GM19468 (cell line): Measurements from ENCODE around the gene SH3BP1.
"Not testable (repeated sequence)": the region's sequence is repeated elsewhere in the genome, so short reads cannot be mapped to it uniquely, and the experiment has no call there.

Source experiments
- ATAC-seq: cut with Tn5 transposase; IDR thresholded peaks from one replicate; pipeline ENCODE4 v1.9.1; 2021; ENCODE audit warnings: mild to moderate bottlenecking, moderate library complexity, moderate number of reproducible peaks; ENCODE audit not compliant: unreplicated experiment; ENCODE audit errors: extremely low read depth

Gene SH3BP1

GRCh38 chr22:37656583-37656982, 17.1 kb downstream of the SH3BP1 start:
- not testable (repeated sequence) for ATAC-seq

DNA sequence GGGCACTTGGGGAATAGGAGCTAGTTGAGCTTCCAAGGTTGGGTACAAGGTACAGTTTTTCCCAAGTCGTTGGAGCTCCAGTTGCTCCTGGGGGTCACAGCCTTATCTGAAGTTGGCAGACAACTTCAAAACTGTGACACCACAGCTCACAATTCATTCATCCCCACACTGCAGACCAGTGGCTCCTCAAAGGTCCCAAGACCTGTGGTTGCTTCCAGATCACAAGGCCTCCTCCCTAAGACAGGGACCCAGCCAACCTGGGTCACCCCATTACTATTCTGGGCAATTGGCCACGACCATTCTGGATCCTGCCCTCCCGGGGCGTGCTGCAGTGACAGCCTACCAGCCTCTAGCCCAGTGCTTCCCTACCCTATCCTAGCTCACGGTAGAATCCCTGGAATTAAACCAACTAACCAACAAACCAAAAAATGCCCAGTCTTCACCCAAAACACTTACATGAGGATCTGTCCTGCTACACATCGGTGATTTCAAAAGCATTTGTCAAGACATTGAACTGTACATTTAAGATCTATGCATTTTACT, 18.2 kb downstream of the SH3BP1 start:
- no peak for ATAC-seq

GRCh38 chr22:37658133-37659065, 18.9 kb downstream of the SH3BP1 start, which contains the start of gene PDXP:
TSS of gene PDXP (plus strand) at chr22:37658723. CDS start at chr22:37658783, 60 bp downstream.
- peak; percentile 79 for ATAC-seq

- ATAC-seq = no peak
Measured at GRCh38 chr22:37659066-37659896, 19.8 kb downstream of the SH3BP1 start.

DNA sequence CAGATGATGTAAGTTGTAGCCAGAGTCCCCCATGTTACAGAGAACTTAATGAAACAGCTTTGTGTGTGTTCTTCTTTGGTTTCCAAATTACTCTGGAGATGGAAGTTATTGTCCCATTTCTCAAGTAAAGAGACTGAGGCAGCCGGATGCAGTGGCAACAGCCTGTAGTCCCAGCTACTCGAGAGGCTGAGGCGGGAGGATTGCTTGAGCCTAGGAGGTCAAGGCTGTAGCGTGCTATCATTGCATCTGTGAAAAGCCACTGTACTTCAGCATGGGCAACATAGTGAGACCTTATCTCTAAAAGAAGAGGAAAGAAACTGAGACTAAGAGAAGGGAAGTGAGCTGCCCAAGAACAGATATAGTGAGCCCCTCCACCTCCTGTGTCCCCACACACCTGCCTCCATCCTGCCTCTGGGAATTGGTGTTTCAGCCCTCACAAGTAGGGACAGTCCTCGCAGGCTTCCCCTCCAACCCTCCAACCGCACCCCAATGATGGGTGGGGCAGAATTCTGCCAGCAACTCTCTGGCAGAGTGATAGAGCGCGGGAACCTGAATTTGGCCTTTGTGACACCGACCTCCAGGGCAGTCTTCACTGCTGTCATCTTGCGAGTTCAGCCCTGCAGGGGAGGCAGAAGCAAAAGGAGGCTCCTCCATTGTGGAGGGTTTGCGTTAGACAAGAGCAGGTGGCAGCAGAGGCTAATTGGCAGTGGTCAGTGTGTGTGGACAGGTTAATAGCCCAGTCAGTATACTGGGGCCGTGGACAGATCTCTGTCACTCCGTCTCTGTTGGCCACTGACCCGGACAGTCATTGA, 20.6 kb downstream of the SH3BP1 start:
- ATAC-seq = no peak

DNA sequence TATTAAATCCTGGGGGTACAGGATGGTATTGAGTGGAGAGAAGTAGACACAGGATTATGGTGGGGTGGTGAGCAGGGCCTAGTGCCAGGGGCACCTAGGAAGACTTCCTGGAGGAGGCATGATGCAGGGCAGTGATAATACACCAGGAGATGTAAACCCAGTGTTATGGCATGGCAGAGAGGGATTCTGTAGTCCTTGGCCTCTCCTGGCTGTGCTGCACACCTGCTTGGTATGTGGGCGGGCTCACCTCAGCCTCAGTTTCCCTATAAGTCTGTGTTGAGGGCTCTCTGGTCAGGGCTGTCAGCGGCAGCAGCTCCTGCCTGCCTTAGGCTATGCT, 21.2 kb downstream of the SH3BP1 start:
- ATAC-seq = no peak

DNA sequence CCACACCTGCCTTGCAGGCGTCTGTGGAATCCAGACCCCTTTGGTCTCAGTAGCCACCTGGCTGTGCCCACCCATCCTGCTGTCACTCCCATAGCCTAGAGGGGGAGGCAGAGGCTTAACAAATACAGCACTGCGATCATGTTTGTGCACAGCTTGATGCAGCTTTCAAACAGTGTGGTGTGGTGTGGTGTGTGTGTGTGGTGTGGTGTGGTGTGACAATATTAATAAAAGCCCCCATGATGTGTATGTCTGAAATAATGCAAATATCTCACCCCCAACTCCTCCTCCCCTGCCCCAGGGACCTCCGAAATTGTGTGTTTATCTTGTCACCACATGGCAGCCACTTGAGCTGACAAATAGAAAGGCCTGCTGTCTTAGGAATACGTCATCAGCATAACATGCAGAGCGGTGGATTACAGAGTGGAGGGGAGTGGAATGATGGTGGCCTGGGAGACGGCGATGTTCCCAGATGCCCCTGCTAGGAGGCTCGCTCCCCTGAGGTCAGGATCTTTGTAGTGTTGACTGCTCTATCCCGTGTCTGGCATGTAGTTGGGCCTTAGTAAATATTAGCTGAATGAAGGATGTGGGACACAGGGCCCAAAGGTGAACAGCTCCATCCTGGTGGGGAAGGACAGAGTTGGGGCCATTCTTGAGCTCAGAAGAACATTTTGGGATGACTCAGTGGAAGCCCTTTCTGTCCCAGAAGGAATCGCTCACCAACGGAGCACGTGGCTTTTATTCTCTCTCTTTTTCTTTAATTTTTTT, 21.9 kb downstream of the SH3BP1 start:
- no peak for ATAC-seq

GRCh38 chr22:37662039-37662438, 22.6 kb downstream of the SH3BP1 start:
- no peak for ATAC-seq

DNA sequence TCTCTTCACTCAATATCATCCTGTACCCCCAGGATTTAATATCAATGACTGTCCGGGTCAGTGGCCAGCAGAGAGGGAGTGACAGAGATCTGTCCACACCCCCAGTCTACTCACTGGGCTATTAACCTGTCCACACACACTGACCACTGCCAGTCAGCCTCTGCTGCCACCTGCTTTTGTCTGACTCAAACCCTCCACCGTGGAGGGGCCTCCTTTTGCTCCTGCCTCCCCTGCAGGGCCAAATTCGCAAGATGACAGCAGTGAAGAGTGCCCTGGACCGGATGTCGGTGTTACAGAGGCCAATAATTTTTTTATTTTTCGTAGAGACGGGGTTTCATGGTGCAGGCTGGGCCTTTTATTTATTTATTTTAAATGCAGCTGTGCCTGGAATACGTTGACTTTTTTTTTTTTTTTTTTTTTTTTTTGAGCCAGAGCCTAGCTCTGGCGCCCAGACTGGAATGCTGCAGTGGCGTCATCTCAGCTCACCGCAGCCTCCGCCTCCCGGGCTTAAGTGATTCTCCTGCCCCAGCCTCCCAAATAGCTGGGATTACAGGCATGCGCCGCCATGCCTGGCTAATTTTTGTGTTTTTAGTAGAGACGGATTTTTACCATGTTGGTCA, 24.2 kb downstream of the SH3BP1 start:
- no peak for ATAC-seq

- ATAC-seq = no peak
Measured at GRCh38 chr22:37664249-37665101, 25.0 kb downstream of the SH3BP1 start.

DNA sequence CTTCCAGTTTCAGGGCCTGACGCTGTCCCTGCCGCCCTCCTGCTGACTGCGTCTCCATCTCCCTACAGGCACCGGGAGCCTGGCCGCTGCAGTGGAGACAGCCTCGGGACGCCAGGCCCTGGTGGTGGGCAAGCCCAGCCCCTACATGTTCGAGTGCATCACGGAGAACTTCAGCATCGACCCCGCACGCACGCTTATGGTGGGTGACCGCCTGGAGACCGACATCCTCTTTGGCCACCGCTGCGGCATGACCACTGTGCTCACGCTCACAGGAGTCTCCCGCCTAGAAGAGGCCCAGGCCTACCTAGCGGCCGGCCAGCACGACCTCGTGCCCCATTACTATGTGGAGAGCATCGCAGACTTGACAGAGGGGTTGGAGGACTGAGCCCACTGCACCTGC, 26.0 kb downstream of the SH3BP1 start:
- ATAC-seq = no peak

- ATAC-seq = no peak
Measured at GRCh38 chr22:37669586-37669985, 30.1 kb downstream of the SH3BP1 start.

DNA sequence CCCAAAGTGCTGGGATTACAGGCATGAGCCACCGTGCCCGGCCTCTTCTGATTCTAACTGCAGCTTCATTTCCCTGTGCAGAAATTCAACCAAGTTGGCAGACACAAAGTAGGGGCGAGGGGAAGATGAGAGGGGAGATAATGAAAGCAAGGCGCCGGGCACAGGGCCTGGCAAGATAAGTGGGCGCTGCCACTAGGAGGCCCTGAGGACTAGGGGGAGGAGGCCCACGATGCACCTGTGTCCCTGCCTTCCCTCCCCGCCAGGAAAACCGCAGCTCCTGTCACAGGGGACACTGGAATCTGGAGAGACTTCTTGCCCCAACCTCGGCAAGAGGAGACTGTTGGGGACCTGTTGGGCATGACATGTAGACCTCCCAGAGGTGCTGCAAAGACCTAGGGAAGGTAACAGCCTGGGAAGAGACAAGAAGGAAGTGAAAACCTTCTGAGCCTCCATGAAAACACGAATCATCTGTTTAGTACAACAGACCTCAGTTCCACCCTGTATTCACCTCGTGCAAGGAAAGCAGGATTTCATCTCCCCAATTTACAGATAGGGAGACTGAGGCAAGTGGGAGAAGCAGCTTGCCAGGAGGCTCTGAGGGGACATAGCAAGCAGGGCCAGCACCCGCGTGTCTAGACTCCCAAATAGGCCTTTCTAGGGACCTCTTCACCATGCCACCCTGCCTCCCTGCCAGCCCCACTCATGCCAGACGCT, 32.9 kb downstream of the SH3BP1 start:
- no peak for ATAC-seq

- ATAC-seq = no peak
Measured at GRCh38 chr22:37672920-37673455, 33.5 kb downstream of the SH3BP1 start.

DNA sequence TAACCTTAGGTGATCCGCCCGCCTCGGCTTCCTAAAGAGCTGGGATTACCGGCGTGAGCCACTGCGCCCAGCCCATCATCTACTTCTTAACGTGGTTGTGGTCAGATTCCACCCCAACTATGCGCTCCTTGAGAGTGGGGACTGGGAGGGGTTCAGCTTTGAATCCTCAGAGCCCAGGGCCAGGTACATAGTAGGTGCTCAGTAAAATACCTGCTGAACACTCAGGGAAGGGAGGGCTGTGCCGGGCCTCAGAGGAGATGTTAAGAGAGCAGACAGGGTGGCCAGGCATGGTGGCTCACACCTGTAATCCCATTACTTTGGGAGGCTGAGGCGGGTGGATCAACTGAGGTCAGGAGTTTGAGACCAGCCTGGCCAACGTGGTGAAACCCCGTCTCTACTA, 34.8 kb downstream of the SH3BP1 start:
- ATAC-seq = no peak

- no peak for ATAC-seq
Measured at GRCh38 chr22:37674951-37675929, 35.8 kb downstream of the SH3BP1 start, which contains the start of gene LGALS1. TSS of gene LGALS1 (plus strand) at chr22:37675636. CDS start at chr22:37675703, 67 bp downstream.
